HCT116 (cell line): ENCODE data around the gene AGFG2. TPM values are rescaled to one million over a fixed set of nuclear protein-coding genes. Genes with fewer than 3 reads are reported as not detected.

Experiments
- ATAC-seq: fragments of 200-7000 bp; cut with Tn5 transposase; 2 replicates; pipeline ENCODE4 v1.9.1; 2020; ENCODE audit warnings: mild to moderate bottlenecking, moderate library complexity
- BruUV-seq: library from RNA; stranded (reverse); fragments of 400-500 nt; replicated peaks from 2 replicates; lab custom pipeline; 2021; lab: Mats Ljungman, UMichigan
- CTCF ChIA-PET: fragments of 300-600 bp; sonication (Branson Sonifier 250); formaldehyde crosslinking; loops from one replicate; lab custom pipeline; 2021; ENCODE audit warnings: antibody characterized with exemption; lab: Charles Lee
- POLR2A ChIA-PET: fragments of 300-600, 350-600 bp; sonication (Branson Sonifier 250); formaldehyde crosslinking; loops from one replicate; lab custom pipeline; 2021; ENCODE audit warnings: antibody characterized with exemption; lab: Charles Lee
- RAD21 ChIA-PET, 2 experiments: fragments of 300-600 bp; sonication (Branson Sonifier 250); formaldehyde crosslinking; loops; one replicate each; lab custom pipeline; 2023; ENCODE audit warnings: low total read pairs in 2 of 2; ENCODE audit not compliant: uncharacterized antibody in 2 of 2, unreplicated experiment in 2 of 2, low non-redundant PET in 1 of 2; lab: Charles Lee
- DNase-seq: peaks from one replicate; pipeline ENCODE4 v3.0.0-alpha.2; 2010; ENCODE audit warnings: low read depth, low spot score
- H2AFZ ChIP-seq: fragments of 200-600 bp; shearing (Covaris generic), sonication (generic); 2 replicates; pipeline ENCODE4 v1.6.1; 2017; ENCODE audit warnings: low read depth, mixed run types, mixed read lengths, antibody characterized with exemption, low read length; ENCODE audit not compliant: poor library complexity, severe bottlenecking
- H3K27ac ChIP-seq: 2 replicates; pipeline ENCODE4 v1.5.1; 2012; ENCODE audit warnings: low read depth, low read length
- H3K27me3 ChIP-seq: fragments of 200-600 bp; sonication (generic); 2 replicates; pipeline ENCODE4 v1.6.1; 2016; ENCODE audit warnings: mixed run types, low read length, mixed read lengths; ENCODE audit not compliant: insufficient read depth
- H3K36me3 ChIP-seq, 2 experiments: fragments of 200-500 bp in 1 of 2; fragments of 200-600 bp in 1 of 2; sonication (Bioruptor generic) in 1 of 2; sonication (generic) in 1 of 2; 2 replicates each; pipeline versions ENCODE4 v1.5.1 to v1.6.1; 2014 to 2016; ENCODE audit warnings: low read length in 2 of 2, inconsistent platforms in 1 of 2, mixed read lengths in 1 of 2, mixed run types in 1 of 2; ENCODE audit not compliant: insufficient read depth in 2 of 2, control insufficient read depth in 1 of 2
- H3K4me1 ChIP-seq, 2 experiments: fragments of 200-600 bp in 1 of 2; sonication (generic) in 1 of 2; 2 replicates each; pipeline versions ENCODE4 v1.5.1 to v1.6.1; 2012 to 2017; ENCODE audit warnings: low read length in 2 of 2, inconsistent platforms in 1 of 2, mild to moderate bottlenecking in 1 of 2, mixed read lengths in 1 of 2, mixed run types in 1 of 2, moderate library complexity in 1 of 2; ENCODE audit not compliant: insufficient read depth in 2 of 2, control insufficient read depth in 1 of 2
- H3K4me2 ChIP-seq: fragments of 200-600 bp; sonication (generic); 2 replicates; pipeline ENCODE4 v1.6.1; 2017; ENCODE audit warnings: mixed run types, low read length, mixed read lengths
- H3K4me3 ChIP-seq, 2 experiments: fragments of 200-600 bp in 1 of 2; sonication (generic) in 1 of 2; replicated peaks in 1 of 2; 2 replicates each; pipeline ENCODE4 v1.5.1; 2011 to 2016; ENCODE audit warnings: low read length in 2 of 2, control low read depth in 1 of 2, low read depth in 1 of 2, mild to moderate bottlenecking in 1 of 2, mixed read lengths in 1 of 2, mixed run types in 1 of 2
- H3K79me2 ChIP-seq: fragments of 200-600 bp; sonication (generic); 2 replicates; pipeline ENCODE4 v1.6.1; 2017; ENCODE audit warnings: mild to moderate bottlenecking, mixed run types, low read length, moderate library complexity, mixed read lengths; ENCODE audit not compliant: insufficient read depth
- H3K9ac ChIP-seq: fragments of 200-600 bp; sonication (generic); 2 replicates; pipeline ENCODE4 v1.6.1; 2016; ENCODE audit warnings: low read length, mixed read lengths
- H3K9me2 ChIP-seq: fragments of 200-600 bp; sonication (generic), shearing (Covaris generic); 2 replicates; pipeline ENCODE4 v1.6.1; 2017; ENCODE audit warnings: mixed run types, mild to moderate bottlenecking, moderate library complexity; ENCODE audit not compliant: insufficient read depth
- H3K9me3 ChIP-seq, 2 experiments: fragments of 200-500 bp in 1 of 2; fragments of 200-600 bp in 1 of 2; sonication (Bioruptor generic) in 1 of 2; sonication (generic) in 1 of 2; 2 replicates each; pipeline ENCODE4 v1.6.1; 2014 to 2017; ENCODE audit warnings: low read length in 2 of 2, mixed read lengths in 2 of 2, inconsistent platforms in 1 of 2, low read depth in 1 of 2, mild to moderate bottlenecking in 1 of 2, mixed run types in 1 of 2, moderate library complexity in 1 of 2; ENCODE audit not compliant: control insufficient read depth in 1 of 2, insufficient read depth in 1 of 2
- H4K20me1 ChIP-seq: fragments of 200-600 bp; sonication (generic), shearing (Covaris generic); 2 replicates; pipeline ENCODE4 v1.6.1; 2017; ENCODE audit warnings: mixed run types, mild to moderate bottlenecking, moderate library complexity; ENCODE audit not compliant: insufficient read depth
- CBX3 ChIP-seq: IDR thresholded peaks from 2 replicates; pipeline ENCODE4 v1.6.1; 2012; ENCODE audit warnings: low read depth
- CEBPB ChIP-seq: IDR thresholded peaks from 2 replicates; pipeline ENCODE4 v1.6.1; 2012; ENCODE audit warnings: low read depth
- EGR1 ChIP-seq: IDR thresholded peaks from 2 replicates; pipeline ENCODE4 v1.6.1; 2012; ENCODE audit warnings: low read depth
- EZH2 ChIP-seq: fragments of 200-600 bp; sonication (generic); IDR thresholded peaks from 2 replicates; pipeline ENCODE4 v1.6.1; 2017; ENCODE audit warnings: antibody characterized with exemption, mixed run types
- JUND ChIP-seq: IDR thresholded peaks from 2 replicates; pipeline ENCODE4 v1.6.1; 2012
- POLR2A ChIP-seq: IDR thresholded peaks from 2 replicates; pipeline ENCODE4 v1.7.0; 2011; ENCODE audit warnings: borderline replicate concordance; ENCODE audit not compliant: insufficient read depth, insufficient read length; ENCODE audit errors: extremely low read depth
- POLR2AphosphoS5 ChIP-seq: IDR thresholded peaks from 2 replicates; pipeline ENCODE4 v1.6.1; 2011; ENCODE audit warnings: mild to moderate bottlenecking, low read depth, low read length, moderate library complexity
- SIN3A ChIP-seq: IDR thresholded peaks from 2 replicates; pipeline ENCODE4 v1.6.1; 2012; ENCODE audit warnings: low read depth
- SP1 ChIP-seq: IDR thresholded peaks from 2 replicates; pipeline ENCODE4 v1.6.1; 2012; ENCODE audit warnings: low read depth
- SRF ChIP-seq: IDR thresholded peaks from 2 replicates; pipeline ENCODE4 v1.6.1; 2012; ENCODE audit warnings: low read depth
- TCF7L2 ChIP-seq: IDR thresholded peaks from 2 replicates; pipeline ENCODE4 v1.7.0; 2011; ENCODE audit warnings: borderline replicate concordance, inconsistent platforms; ENCODE audit not compliant: insufficient read depth, insufficient read length; ENCODE audit errors: extremely low read depth
- YY1 ChIP-seq: IDR thresholded peaks from 2 replicates; pipeline ENCODE4 v1.6.1; 2011; ENCODE audit warnings: low read length, low read depth, moderate library complexity, mild to moderate bottlenecking; ENCODE audit not compliant: insufficient replicate concordance; ENCODE audit errors: extremely low read depth
- ZFX ChIP-seq: fragments of 450-650 bp; IDR thresholded peaks from 2 replicates; pipeline ENCODE4 v1.6.1; 2017
- intact Hi-C: fragments of 100-400 bp; cut with micrococcal nuclease; formaldehyde crosslinking; loops from 2 replicates; pipeline ENCODE4 v1.10.0; 2022
- total RNA-seq: library from RNA; stranded (reverse); gene quantifications from one replicate; pipeline ENCODE4 v1.2.1, GENCODE V29; 2021; ENCODE audit not compliant: unreplicated experiment
- TF ChIP-seq, protein P1 (sequence below): IDR thresholded peaks from 2 replicates; pipeline ENCODE4 v1.6.1; 2011; ENCODE audit warnings: mild to moderate bottlenecking, low read length, moderate library complexity; ENCODE audit not compliant: insufficient replicate concordance; ENCODE audit errors: extremely low read depth
- TF ChIP-seq, protein P2 (sequence below): IDR thresholded peaks from 2 replicates; pipeline ENCODE4 v1.6.1; 2012
- TF ChIP-seq, protein P3 (sequence below): IDR thresholded peaks from 2 replicates; pipeline ENCODE4 v1.6.1; 2012
- TF ChIP-seq, protein P4 (sequence below): IDR thresholded peaks from 2 replicates; pipeline ENCODE4 v1.6.1; 2012; ENCODE audit warnings: low read depth

Gene AGFG2
- total RNA-seq, 1 experiment from 2014 or later, result 14.0 TPM

DNA sequence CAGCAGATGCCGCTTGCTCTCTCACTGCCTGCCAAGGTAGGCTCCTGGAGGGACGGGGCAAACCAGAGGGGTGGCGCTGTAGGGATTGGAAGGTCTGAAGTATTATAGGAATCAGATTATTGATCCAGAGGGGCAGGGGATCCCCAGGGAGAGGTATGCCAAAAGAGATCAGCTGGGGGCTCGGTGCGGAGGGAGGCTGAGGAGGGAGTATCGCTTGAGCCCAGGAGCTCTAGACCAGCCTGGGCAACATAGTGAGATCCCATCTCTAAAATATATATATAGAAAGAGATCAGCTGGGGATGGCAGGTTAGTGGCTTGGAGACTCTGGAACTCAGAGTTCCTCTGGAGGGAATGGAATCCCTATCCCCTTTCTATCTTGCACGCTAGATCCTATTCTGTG lies 56.2 kb downstream of the AGFG2 start (continued):
- TF ChIP-seq CBX3 (no peak), CEBPB (no peak), SRF (no peak), JUND (no peak), SP1 (no peak), ZFX (no peak), TCF7L2 (no peak), EGR1 (no peak), EZH2 (no peak)
- TF ChIP-seq, protein P1, sequence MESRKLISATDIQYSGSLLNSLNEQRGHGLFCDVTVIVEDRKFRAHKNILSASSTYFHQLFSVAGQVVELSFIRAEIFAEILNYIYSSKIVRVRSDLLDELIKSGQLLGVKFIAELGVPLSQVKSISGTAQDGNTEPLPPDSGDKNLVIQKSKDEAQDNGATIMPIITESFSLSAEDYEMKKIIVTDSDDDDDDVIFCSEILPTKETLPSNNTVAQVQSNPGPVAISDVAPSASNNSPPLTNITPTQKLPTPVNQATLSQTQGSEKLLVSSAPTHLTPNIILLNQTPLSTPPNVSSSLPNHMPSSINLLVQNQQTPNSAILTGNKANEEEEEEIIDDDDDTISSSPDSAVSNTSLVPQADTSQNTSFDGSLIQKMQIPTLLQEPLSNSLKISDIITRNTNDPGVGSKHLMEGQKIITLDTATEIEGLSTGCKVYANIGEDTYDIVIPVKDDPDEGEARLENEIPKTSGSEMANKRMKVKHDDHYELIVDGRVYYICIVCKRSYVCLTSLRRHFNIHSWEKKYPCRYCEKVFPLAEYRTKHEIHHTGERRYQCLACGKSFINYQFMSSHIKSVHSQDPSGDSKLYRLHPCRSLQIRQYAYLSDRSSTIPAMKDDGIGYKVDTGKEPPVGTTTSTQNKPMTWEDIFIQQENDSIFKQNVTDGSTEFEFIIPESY, result no peak
- TF ChIP-seq, protein P2, sequence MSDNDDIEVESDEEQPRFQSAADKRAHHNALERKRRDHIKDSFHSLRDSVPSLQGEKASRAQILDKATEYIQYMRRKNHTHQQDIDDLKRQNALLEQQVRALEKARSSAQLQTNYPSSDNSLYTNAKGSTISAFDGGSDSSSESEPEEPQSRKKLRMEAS, result no peak

DNA sequence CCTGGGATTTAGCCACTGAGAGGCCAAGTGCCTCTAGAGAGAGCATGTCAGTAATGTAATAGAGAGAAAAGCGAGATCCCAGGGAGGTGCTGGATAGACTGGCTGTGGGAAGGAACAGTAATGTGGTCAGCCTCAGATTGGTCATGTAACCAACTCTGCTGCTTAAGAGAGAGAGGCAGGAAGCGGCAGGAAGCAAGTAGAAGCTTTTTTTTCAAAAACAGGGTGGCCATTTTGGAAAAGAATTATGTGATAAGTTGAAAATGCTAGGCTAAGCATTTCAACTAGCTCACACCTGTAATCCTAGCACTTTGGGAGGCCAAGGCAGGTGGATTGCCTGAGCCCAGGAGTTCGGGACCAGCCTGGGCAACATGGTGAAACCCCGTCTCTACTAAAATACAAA lies 59.4 kb downstream of the AGFG2 start:
- Histone ChIP-seq H3K4me3 (no peak overlapping the region), H3K9me3 (no peaks in the 10 kb centered on the region), H2AFZ (no peak overlapping the region), H3K4me1 (peaks cover 0 to 21% of the 10 kb centered on the region in 2 experiments; a peak in 3 of 4 replicates), H3K36me3 (no peaks in the 10 kb centered on the region), H3K79me2 (no peaks in the 10 kb centered on the region), H3K4me2 (no peak overlapping the region), H3K27me3 (no peaks in the 10 kb centered on the region), H3K9me2 (no peaks in the 10 kb centered on the region), H3K9ac (no peak overlapping the region), H4K20me1 (no peaks in the 10 kb centered on the region), H3K27ac (no peak overlapping the region)
- DNase-seq, result no peak
- BruUV-seq, result no TSS peak
- intact Hi-C loops, result no loop called here
- POLR2A ChIA-PET, result interaction anchor here (1.5 kb wide), 1 partner anchor 12 kb away, joined by 6 read pairs; the partner anchor contains the start of genes FBXO24 and LRCH4
- CTCF ChIA-PET, result interaction anchor here (1.1 kb wide), 1 partner anchor 10 kb away, joined by 4 read pairs; no protein-coding TSS in a partner anchor
- ATAC-seq, result no peak
- RAD21 ChIA-PET, result interaction anchor here in 1 of 2 experiments (0.7 kb wide), 1 partner anchor 43 kb away, joined by 3 read pairs; no protein-coding TSS in a partner anchor
- TF ChIP-seq JUND, result no peak
- no peak for TF ChIP-seq EZH2
- no peak for TF ChIP-seq YY1
- TF ChIP-seq, protein P3, sequence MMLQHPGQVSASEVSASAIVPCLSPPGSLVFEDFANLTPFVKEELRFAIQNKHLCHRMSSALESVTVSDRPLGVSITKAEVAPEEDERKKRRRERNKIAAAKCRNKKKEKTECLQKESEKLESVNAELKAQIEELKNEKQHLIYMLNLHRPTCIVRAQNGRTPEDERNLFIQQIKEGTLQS, result no peak
- no peak for TF ChIP-seq SP1
- no peak for TF ChIP-seq POLR2A
- TF ChIP-seq, protein P1, result no peak
- no peak for TF ChIP-seq SRF
- no peak for TF ChIP-seq SIN3A
- TF ChIP-seq, protein P2, result no peak
- TF ChIP-seq POLR2AphosphoS5, result no peak
- TF ChIP-seq, protein P4, sequence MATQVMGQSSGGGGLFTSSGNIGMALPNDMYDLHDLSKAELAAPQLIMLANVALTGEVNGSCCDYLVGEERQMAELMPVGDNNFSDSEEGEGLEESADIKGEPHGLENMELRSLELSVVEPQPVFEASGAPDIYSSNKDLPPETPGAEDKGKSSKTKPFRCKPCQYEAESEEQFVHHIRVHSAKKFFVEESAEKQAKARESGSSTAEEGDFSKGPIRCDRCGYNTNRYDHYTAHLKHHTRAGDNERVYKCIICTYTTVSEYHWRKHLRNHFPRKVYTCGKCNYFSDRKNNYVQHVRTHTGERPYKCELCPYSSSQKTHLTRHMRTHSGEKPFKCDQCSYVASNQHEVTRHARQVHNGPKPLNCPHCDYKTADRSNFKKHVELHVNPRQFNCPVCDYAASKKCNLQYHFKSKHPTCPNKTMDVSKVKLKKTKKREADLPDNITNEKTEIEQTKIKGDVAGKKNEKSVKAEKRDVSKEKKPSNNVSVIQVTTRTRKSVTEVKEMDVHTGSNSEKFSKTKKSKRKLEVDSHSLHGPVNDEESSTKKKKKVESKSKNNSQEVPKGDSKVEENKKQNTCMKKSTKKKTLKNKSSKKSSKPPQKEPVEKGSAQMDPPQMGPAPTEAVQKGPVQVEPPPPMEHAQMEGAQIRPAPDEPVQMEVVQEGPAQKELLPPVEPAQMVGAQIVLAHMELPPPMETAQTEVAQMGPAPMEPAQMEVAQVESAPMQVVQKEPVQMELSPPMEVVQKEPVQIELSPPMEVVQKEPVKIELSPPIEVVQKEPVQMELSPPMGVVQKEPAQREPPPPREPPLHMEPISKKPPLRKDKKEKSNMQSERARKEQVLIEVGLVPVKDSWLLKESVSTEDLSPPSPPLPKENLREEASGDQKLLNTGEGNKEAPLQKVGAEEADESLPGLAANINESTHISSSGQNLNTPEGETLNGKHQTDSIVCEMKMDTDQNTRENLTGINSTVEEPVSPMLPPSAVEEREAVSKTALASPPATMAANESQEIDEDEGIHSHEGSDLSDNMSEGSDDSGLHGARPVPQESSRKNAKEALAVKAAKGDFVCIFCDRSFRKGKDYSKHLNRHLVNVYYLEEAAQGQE, result no peak
- no peak for TF ChIP-seq EGR1
